HG02885 (cell line): ENCODE results near the gene LTBP2.
A peak's percentile ranks its signal among the peaks of the same experiment; 100 is the strongest.

Source experiments
- ATAC-seq: cut with Tn5 transposase; IDR thresholded peaks from one replicate; pipeline ENCODE4 v1.9.1; 2021; ENCODE audit warnings: mild to moderate bottlenecking; ENCODE audit not compliant: unreplicated experiment, poor library complexity

Gene LTBP2

GRCh38 chr14:74495356-74495755 is 116.7 kb downstream of the LTBP2 start:
- no peak for ATAC-seq

- ATAC-seq, result peak; percentile 88
Observed at GRCh38 chr14:74493343-74494261, 118.4 kb downstream of the LTBP2 start, which contains the start of gene ISCA2. Gene ISCA2 (plus strand): TSS chr14:74493765. CDS start chr14:74493775, 10 bp downstream.

DNA sequence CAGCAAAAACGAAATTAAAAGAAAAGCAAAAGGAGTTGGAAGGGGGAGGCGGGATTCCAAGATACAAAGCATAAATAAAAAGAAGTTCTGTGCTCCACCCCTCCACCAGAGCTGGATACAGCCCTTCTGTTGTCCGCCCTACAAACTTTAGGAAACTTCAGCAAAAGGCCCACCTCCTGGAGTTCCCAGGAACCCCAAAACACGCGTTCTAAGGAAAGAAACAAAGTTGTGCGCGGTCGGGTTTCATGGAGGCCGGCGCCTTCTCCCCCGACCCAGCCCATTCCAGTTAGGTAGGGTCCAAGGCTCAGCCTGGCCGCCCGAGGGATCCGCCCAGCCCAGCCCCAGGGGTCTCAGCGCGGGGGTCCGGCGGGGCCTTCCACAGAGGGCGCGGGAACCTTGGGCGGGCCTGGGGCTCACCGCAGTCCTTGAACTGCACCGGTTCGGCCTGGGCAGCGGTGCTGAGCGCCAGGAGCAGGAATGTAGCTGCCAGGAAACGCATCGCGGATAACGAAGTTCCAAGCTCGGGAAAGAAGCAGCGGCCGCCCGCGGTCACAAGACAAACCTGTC is 119.2 kb downstream of the LTBP2 start, which contains the start of gene NPC2:
TSS of gene NPC2 (minus strand) at position 530 of the 567 bp plus-strand sequence. CDS start at position 499, 31 bp downstream.
- peak; percentile 4 for ATAC-seq

DNA sequence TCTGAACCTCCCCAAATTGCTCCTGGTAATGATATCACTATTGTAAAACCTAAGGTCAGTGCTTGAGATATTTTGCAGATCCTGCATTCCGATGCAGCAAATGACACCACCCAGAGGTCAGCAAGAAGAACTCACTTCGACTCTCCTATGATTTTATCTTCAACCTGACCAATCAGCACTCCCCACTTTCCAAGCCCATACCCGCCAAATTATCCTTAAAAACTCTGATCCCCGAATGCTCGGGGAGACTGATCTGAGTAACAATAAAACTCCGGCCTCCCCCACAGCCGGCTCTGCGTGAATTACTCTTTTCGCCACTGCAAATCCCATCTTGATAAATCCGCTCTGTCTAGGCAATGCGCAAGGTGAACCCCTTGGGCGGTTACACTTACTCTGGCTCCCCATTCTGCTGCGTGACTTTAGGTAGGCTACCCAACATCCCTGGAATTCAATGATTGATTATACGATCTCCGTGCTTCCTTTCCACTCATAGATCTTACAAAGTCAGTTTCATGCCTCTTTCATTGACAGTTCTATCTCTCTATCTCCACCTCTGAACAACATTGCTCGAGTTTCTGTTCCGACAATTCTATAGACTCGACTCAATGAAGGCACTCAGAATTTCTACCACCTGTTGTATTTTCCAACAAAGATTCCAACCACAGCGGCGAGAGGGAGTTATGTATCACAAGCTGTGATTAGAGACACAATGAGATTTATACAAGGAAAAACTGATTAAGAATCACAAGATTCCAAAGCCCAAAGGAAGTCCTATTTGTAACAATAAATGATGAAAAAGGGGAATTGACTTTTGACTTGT is 119.9 kb downstream of the LTBP2 start:
- ATAC-seq, result no peak

DNA sequence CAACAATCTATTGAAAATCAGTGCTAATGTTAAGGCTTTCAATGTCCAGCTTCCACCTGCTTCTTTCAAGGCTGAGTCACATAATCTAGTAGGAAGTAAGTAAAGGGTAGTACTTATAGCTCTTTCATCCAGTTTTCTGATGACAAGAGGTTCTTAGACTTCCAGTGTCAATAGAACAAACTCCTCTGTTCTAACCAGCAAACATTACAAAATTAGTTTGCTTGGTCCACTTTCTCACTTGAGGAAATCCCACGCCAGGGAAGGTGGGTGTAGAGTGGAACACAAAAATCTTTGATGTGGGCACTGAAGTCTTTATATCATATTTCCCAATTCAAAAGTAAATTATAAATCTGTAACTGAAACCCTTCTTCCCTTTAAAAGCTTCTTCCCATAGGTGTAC is 121.6 kb downstream of the LTBP2 start:
- no peak for ATAC-seq

DNA sequence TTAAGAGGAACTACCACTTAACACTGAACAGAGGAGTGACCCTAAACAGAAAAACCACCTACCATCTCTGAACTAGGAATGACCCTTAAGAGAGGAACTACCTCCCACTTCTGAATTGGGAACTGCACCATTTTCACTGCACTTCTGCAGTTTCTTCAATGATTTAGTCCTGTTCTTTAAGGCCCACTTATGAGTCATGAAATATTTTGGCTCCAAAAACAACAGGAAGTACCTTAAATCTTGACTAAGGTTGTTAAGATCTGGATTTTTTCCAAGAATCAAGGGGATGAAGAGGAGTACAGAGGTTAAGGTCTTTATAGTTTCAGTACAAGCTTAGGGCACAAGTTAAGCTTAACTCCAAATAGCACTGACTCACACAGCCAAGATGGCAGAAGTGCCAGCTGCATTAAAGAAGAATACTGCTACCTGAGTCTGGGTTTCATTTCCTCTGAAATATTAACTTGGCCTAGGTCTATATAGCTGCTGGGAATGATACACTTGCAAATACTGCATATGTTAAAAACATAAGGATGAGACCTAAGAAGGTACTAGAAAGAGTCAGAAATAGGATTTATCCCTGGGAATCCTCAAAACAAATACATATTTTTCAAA is 123.1 kb downstream of the LTBP2 start:
- no peak for ATAC-seq

DNA sequence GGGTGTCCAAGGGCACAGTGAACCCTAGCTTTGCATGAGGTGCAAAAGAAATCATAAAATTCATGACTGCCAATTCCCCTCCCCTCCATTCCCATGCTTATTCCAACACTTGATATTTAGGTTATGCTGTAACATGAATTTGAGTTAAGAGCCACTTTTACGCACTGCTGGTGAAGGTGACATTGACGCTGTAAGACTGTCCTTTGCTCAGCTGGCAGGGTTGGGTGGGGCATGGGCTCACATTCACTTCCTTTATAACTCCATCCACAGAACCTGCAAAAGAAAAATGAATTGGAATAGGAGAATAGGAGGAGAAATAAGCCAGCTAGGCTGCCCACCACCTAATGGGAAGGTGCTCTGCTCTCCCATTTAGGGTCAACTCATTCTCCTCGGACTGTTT is 125.9 kb downstream of the LTBP2 start:
- ATAC-seq, result no peak

DNA sequence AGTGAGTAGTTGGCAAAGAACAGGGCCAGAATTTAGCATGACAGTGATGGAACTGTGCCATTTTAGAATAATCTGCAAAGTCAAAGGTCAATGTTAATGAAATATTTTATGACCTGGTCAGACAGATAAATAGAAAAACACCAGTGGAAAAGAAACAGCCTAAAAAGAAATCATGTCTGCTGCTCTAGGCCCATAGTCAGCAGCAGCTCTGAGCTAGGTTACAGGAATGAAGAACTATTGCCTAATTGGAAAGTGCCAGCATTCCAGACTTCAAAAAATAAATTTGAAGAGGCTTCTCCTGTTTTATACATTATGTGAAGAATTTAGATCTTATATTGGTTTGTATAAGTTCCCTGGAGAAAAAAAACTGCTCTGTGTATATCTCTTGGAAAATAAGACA is 128.7 kb downstream of the LTBP2 start:
- no peak for ATAC-seq

DNA sequence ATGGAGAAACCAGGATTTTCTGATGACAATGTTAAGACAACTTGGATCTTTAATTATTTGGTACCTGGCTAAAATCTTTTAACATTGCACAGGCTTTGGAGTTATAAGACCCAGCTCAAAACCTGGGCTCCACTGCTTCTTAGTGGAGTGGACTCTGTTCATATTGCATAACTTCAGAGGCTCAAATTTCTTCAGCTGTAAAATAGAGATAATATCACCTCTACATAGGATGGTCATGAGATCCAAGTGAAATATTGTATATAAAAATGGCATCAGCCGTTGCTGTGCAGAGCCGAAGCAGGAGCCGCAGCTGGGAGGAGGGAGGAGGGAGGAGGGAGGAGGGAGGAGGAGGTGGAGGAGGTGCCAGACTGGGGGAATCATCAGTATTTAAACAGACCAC is 129.5 kb downstream of the LTBP2 start:
- ATAC-seq, result no peak

GRCh38 chr14:74480046-74480445 is 132.0 kb downstream of the LTBP2 start:
- no peak for ATAC-seq

DNA sequence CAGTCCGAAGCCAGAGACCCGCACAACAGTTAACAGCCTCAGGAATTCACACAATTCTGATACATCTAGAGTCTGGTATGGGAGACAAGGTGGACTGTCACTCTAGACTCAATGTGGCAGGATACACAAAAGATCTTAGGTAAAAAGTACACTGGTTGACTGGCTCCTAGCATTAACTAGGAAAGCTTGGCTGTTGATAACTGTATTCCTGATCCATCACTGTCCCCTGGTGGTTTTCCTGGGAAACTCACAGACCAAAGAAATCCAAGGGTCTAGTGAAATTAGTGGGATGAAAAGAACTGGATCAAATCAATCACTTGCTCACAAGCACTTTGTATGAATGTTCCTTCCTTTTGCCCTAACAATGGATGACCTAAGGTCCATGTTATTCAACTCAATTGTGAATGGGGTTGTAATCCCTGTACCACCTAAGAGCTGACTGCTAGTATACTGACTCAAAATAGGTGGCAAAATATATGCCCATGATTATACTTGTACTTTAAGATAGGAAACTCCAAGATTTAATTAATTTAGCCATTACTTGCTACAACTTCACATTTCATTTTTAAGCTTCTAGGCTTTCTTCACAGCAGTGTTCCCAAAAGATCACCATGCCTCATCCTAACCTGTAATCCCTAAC is 132.9 kb downstream of the LTBP2 start:
- ATAC-seq, result no peak

- no peak for ATAC-seq
Observed at GRCh38 chr14:74476607-74477006, 135.4 kb downstream of the LTBP2 start.

GRCh38 chr14:74476107-74476506 is 135.9 kb downstream of the LTBP2 start:
- ATAC-seq, result no peak

DNA sequence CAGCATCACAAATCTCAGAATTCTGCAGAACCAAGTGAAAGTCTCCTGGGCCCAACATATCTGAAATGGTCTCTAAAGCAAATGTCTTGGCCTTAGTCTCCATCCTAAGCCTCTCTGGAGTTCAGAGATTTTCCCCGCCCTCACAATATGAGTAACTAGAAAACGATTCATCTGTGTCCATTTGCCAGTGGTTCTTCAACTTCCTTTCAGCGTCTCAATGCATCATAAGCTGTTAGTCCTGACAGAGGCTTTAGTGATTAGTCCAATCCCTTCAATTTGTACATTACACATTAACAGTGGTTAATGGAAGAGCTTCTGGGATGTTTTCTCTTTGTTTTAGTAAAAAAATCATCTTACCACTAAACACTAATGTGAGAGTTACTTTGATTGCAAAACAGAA is 136.4 kb downstream of the LTBP2 start:
- ATAC-seq, result no peak

DNA sequence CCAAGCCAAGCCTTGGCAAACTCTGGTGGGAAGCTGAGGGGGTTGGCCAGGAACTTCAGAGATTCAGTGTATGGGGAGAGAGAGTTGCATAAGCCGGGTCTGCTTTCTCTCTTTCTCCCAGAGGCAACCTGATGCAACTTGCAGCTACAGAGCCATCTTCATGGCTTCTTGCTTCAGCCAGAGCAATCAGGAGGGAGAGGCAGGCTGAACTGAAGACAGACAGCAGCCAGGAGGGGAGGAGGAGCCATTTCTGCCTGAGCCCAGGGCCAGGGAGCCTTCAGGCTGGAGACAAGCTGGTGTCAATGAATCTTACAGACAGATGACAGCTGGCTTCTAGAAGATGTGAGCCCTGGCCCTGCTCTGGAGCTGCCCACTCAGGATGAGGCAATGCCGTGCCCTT is 137.7 kb downstream of the LTBP2 start:
- no peak for ATAC-seq

DNA sequence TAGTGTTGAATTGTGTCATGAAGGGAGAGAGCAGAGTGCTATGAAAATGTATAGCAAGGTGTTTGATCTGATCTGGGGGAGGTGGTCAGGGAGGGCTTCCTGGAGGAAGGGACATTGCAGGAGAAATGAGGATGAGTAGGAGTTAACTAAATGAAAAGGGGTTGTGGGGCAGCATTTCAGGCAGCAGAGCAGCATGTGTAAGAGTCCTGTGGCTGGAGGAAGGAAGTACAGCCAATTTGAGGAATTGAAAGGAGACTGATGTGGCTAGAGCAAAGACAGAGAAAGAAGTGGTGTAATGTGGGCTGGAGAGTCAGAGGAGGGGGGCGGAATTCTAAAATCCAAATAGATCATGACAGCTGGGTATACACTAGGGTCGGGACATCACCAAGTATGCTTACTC is 139.4 kb downstream of the LTBP2 start:
- no peak for ATAC-seq

GRCh38 chr14:74469548-74470518 is 142.2 kb downstream of the LTBP2 start:
- ATAC-seq, result no peak

- no peak for ATAC-seq
Observed at GRCh38 chr14:74468513-74468912, 143.5 kb downstream of the LTBP2 start.

- no peak for ATAC-seq
Observed at GRCh38 chr14:74465335-74465734, 146.7 kb downstream of the LTBP2 start.
